Measurements from ENCODE around the gene NME3.

GRCh38 chr16:1745181-1745899 lies 26.0 kb downstream of the NME3 start:
- no peak for TF ChIP-seq POLR2A (IDR thresholded peaks at IDR 0.05; ENCODE audit: low read length)
- TF ChIP-seq GATA1 (IDR thresholded peaks at IDR 0.05; ENCODE audit: low read depth, low read length): no peak
